Peyer's patch (tissue), 4 donors: ENCODE data around the gene UROD. TPM values are rescaled to one million over a fixed set of nuclear protein-coding genes. Genes with fewer than 3 reads are reported as not detected.

Experiments used
- DNase-seq, 3 donors: peaks; one replicate each; pipeline ENCODE4 v3.0.0-alpha.2; 2017 to 2019
- H3K27ac ChIP-seq, 4 donors: fragments of 200-600 bp; sonication (generic); one replicate each; pipeline ENCODE4 v1.5.1; 2016 to 2019
- H3K27me3 ChIP-seq, 2 donors: fragments of 200-600 bp; sonication (generic); one replicate each; pipeline ENCODE4 v1.5.1; 2019
- H3K36me3 ChIP-seq, 3 donors: fragments of 200-600 bp; sonication (generic); one replicate each; pipeline ENCODE4 v1.5.1; 2016 to 2019
- H3K4me1 ChIP-seq, 4 donors: fragments of 200-600 bp; sonication (generic); one replicate each; pipeline ENCODE4 v1.5.1; 2016 to 2019
- H3K4me3 ChIP-seq, 4 donors: fragments of 200-600 bp; sonication (generic); 1 replicate in 3 of 4; 2 replicates in 1 of 4; pipeline ENCODE4 v1.5.1; 2016 to 2019; ENCODE audit warnings: mild to moderate bottlenecking in 1 of 4
- H3K9me3 ChIP-seq, 4 donors: fragments of 200-600 bp; sonication (generic); one replicate each; pipeline ENCODE4 v1.5.1; 2016 to 2019; ENCODE audit warnings: mild to moderate bottlenecking in 1 of 4
- POLR2A ChIP-seq, 2 donors: fragments of 450-650 bp; IDR thresholded peaks; one replicate each; pipeline ENCODE4 v1.5.1; 2017; ENCODE audit warnings: antibody characterized with exemption in 2 of 2, mild to moderate bottlenecking in 2 of 2, moderate library complexity in 2 of 2
- total RNA-seq, 4 donors: library from RNA; depleted of rRNA; stranded (reverse); fragments of >200 nt; gene quantifications; one replicate each; pipeline ENCODE4 v1.1.0, GENCODE V29; 2016
- TF ChIP-seq, protein P1 (sequence below), 6 experiments: fragments of 450-650 bp in 4 of 6; fragments of 200-600 bp in 2 of 6; sonication (generic) in 1 of 6; IDR thresholded peaks; one replicate each; pipeline ENCODE4 v1.5.1; 2017 to 2019; ENCODE audit warnings: antibody characterized with exemption in 6 of 6, mild to moderate bottlenecking in 3 of 6, moderate library complexity in 1 of 6

The UROD gene
- total RNA-seq, 4 donors from 2014 or later = 43.4 to 56.6 (median 51.3) TPM

DNA sequence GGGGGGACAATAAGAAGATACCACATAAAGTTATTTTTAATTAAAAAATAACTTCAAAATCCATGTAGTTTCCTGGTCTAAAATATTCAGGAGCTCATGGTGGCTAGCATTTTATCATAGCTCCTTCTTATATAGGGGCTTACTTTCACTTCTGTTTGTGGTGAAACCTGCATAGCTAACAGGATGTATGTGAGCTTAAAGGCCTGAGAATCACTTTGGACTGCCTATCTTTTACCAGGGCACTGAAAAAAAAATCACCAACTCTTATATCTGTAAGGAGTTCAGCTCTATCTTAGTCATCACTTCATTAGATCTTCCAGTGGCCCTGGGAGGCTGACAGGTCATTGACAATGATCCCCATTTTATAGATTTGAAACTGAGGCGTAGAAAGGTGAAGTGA, 21.3 kb downstream of the UROD start:
- Histone ChIP-seq H3K4me3 (no peak overlapping the region), H3K4me1 (no peaks in the 10 kb centered on the region), H3K27ac (no peak overlapping the region), H3K36me3 (peaks cover 0 to 22% (median 0%) of the 10 kb centered on the region in 3 donors), H3K9me3 (no peaks in the 10 kb centered on the region), H3K27me3 (no peaks in the 10 kb centered on the region)
- no peak for DNase-seq
- TF ChIP-seq, protein P1, sequence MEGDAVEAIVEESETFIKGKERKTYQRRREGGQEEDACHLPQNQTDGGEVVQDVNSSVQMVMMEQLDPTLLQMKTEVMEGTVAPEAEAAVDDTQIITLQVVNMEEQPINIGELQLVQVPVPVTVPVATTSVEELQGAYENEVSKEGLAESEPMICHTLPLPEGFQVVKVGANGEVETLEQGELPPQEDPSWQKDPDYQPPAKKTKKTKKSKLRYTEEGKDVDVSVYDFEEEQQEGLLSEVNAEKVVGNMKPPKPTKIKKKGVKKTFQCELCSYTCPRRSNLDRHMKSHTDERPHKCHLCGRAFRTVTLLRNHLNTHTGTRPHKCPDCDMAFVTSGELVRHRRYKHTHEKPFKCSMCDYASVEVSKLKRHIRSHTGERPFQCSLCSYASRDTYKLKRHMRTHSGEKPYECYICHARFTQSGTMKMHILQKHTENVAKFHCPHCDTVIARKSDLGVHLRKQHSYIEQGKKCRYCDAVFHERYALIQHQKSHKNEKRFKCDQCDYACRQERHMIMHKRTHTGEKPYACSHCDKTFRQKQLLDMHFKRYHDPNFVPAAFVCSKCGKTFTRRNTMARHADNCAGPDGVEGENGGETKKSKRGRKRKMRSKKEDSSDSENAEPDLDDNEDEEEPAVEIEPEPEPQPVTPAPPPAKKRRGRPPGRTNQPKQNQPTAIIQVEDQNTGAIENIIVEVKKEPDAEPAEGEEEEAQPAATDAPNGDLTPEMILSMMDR (IDR thresholded peaks at IDR 0.05) = no peak
- no peak for TF ChIP-seq POLR2A (IDR thresholded peaks at IDR 0.05)

DNA sequence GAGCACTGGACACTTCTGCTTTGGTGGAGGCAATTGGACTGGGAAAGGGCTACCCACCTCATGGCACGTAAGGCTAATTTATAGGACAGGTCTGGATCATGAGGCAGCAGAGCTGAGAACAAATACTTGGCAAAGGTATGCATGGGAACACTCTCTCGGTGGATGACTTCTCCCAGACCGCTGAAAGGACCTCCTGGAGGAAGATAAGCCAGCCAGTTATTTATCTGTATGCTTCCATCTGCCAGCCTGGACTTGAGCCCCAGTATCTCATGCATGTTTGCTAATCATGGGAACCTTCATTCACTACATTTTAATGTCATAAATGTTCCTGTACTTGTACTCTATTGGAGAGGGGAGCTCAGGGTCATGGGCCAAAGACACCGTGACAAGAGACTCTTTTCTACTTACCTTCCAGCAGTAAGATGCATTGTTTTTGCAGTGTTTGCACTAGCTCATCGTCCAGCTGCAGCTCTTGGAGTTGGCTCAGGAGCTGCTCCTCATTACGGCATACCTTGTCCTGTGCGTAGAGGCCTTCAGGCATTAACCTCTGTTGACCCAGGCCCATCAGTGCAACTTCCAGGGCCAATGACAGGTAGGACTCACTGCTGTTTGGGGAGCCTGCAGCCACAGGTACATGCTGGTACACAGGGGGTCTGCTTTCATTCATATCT, 23.7 kb downstream of the UROD start:
- no peaks in the 10 kb centered on the region for H3K9me3 ChIP-seq
- no peak for TF ChIP-seq POLR2A (IDR thresholded peaks at IDR 0.05)
- TF ChIP-seq, protein P1 (IDR thresholded peaks at IDR 0.05) = no peak
- peaks cover 0 to 22% (median 0%) of the 10 kb centered on the region in 3 donors for H3K36me3 ChIP-seq
- H3K4me3 ChIP-seq = no peak overlapping the region
- no peaks in the 10 kb centered on the region for H3K4me1 ChIP-seq
- no peaks in the 10 kb centered on the region for H3K27me3 ChIP-seq
- H3K27ac ChIP-seq = no peak overlapping the region
- no peak for DNase-seq

DNA sequence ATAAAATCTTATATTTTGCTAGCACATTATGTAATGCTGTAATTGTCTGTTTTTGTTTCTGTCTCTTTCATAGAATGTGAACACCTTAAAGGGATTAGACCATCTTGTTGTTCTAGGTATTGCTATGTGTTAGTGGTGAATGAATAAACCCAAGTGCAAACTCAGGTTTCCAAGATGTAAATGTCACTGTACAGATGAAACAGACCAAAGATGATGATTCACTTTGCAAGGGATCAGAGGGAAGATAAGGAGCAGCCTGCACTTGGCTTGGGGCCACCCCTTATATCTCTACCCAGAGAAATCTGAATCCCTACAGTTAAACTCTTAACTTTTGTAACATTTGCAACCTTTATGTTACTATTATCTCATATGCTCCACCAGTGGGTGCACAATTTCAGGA, 25.4 kb downstream of the UROD start:
- H3K9me3 ChIP-seq = no peaks in the 10 kb centered on the region
- no peak overlapping the region for H3K4me3 ChIP-seq
- H3K4me1 ChIP-seq = no peaks in the 10 kb centered on the region
- peaks cover 0 to 22% (median 0%) of the 10 kb centered on the region in 3 donors for H3K36me3 ChIP-seq
- no peak for TF ChIP-seq POLR2A (IDR thresholded peaks at IDR 0.05)
- TF ChIP-seq, protein P1 (IDR thresholded peaks at IDR 0.05) = no peak
- no peaks in the 10 kb centered on the region for H3K27me3 ChIP-seq
- no peak for DNase-seq
- H3K27ac ChIP-seq = no peak overlapping the region

DNA sequence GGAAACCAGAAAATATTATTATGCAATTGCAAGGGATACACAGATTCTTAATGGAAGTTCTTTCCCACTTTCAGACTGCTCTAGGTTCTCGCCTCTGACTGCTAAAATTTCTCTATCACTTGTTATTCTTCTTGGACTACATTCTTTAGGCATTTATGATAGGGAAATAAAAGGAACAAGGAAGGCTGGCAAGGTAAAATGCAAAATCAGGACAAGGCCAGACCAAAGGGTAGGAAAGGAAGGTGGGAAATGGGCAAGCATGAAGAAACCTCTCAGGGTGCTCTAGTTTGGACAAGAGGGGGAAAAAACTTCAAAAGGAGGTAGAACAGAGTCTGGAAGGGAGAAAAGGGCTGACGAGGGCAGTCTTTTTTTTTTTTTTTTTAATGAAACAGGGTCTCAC, 26.2 kb downstream of the UROD start:
- Histone ChIP-seq H3K4me1 (no peaks in the 10 kb centered on the region), H3K9me3 (no peaks in the 10 kb centered on the region), H3K36me3 (peaks cover 0 to 27% (median 0%) of the 10 kb centered on the region in 3 donors), H3K27ac (no peak overlapping the region), H3K27me3 (no peaks in the 10 kb centered on the region), H3K4me3 (no peak overlapping the region)
- no peak for DNase-seq
- no peak for TF ChIP-seq POLR2A (IDR thresholded peaks at IDR 0.05)
- TF ChIP-seq, protein P1 (IDR thresholded peaks at IDR 0.05) = no peak

DNA sequence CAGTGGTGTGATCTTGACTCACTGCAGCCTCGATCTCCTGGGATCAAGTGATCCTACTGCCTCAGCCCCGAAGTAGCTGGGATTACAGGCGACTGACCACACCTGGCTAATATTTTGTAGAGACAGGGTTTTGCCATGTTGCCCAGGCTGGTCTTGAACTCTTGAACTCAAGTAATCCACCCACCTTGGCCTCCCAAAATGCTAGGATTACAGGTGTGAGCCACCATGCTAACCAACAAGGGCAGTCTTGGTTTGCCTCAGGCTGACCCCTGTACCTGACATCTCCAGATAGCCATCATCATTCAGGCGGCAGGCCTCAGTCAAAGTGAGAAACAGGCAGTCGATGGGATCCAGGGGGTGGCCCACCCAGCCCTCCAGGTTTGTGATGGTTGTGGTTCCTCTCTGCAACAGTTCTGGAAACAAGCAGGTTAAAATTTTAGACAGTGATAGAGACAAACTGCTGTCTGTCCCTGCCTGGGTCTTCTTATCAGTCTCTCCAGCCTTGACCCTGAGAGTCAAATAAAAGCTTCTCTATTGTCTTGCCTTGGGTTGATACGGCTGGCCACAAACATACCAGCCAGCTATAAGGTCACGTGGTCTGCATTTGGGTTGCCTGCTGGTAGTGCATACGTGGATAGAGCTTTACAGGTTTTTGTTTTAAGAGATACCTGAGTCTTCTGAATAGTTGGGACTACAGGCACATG, 26.8 kb downstream of the UROD start:
- TF ChIP-seq POLR2A (IDR thresholded peaks at IDR 0.05) = no peak
- TF ChIP-seq, protein P1 (IDR thresholded peaks at IDR 0.05) = no peak
- Histone ChIP-seq H3K36me3 (peaks cover 0 to 29% (median 0%) of the 10 kb centered on the region in 3 donors), H3K27me3 (no peaks in the 10 kb centered on the region), H3K4me1 (no peaks in the 10 kb centered on the region), H3K27ac (no peak overlapping the region), H3K4me3 (no peak overlapping the region), H3K9me3 (no peaks in the 10 kb centered on the region)
- no peak for DNase-seq
